ENCODE results near the gene UPF2.

- TF ChIP-seq CTCF (IDR thresholded peaks at IDR 0.05), result no peak
- TF ChIP-seq POLR2A (IDR thresholded peaks at IDR 0.05), result no peak
Observed at GRCh38 chr10:11901454-11901832, 141.2 kb downstream of the UPF2 start.

Data from thyroid gland (tissue), 4 donors.